ENCODE measurements around the gene ARHGAP24. TPM values are rescaled to one million over a fixed set of nuclear protein-coding genes. Genes with fewer than 3 reads are reported as not detected.

The ARHGAP24 gene
- polyA plus RNA-seq, 2 of the 4 experiments (the other 2 are of a cell fraction), result 1.7 to 12.1 TPM

DNA sequence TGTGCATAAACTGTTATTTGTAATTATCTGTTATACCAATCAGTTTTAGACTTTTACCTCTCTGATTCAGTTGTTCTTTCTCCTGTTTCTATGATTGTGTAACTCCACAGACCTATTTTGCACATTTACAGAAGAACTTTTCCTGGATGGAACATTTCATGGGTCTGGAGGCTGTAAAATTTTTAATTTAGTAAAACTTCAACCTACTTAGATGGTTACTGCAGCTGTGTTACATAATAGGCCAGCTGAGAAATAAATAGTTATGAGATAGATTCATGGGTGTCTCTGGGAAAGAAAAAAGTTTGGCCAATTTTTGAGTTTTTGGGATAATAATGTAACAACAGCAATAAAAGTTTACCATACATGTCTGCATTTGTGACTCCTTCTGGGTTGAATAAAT is 253.5 kb downstream of the ARHGAP24 start:
- Histone ChIP-seq H3K4me1 (peaks cover 11% of the 10 kb centered on the region; the same call in 2 of the 3 replicates), H3K27ac (no peak overlapping the region), H3K9me3 (no peaks in the 10 kb centered on the region), H3K4me2 (no peak overlapping the region), H3K4me3 (no peak overlapping the region)
- no peak for FAIRE-seq
- no peak for ATAC-seq
- ChIA-PET CTCF (no interaction called here), POLR2A (no interaction called here)
- TF ChIP-seq SMC3 (IDR thresholded peaks at IDR 0.05), result no peak
- no peak for TF ChIP-seq CBX8 (IDR thresholded peaks at IDR 0.05)
- no peak for TF ChIP-seq FOSB (CRISPR knock-in tag; IDR thresholded peaks at IDR 0.05)
- no peak for TF ChIP-seq ESRRA (IDR thresholded peaks at IDR 0.05; ENCODE audit: borderline replicate concordance, low read length)
- no peak for DNase-seq (ENCODE audit: low read depth in 1 of 2, low spot score in 1 of 2)

DNA sequence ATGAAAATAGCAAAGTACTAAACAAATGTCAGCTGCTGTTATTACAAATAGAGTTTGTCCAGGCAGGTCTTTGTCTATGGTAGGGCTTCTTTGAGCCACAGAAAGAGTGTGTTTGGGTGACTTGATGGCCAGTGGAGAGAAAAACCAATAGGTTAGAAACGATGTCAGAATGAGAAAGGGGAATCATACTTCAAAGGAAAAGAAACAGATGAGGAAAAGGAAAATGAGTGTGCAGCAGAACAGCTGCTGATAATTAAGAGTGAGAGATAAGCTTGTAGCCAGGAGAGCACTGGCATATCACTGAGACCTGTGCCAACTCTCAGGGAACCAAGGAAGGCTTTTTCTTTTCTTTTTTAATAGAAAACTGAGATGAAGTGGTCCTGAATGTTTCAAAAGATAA is 257.2 kb downstream of the ARHGAP24 start:
- 68% methylated on average over 1 of the region's 1 CpG for WGBS (ENCODE audit: missing lambda C conversion rate)
- ChIA-PET CTCF (interaction anchor here (1.2 kb wide), 1 partner anchor 16 kb away, joined by 3 read pairs; no protein-coding TSS in a partner anchor), POLR2A (no interaction called here)
- no peak overlapping the region for H3K27ac ChIP-seq
- peaks cover 9% of the 10 kb centered on the region; the same call in 1 of the 3 replicates for H3K4me1 ChIP-seq
- FAIRE-seq (no peak), ATAC-seq (no peak), DNase-seq (ENCODE audit: low read depth in 1 of 2, low spot score in 1 of 2) (no peak)
- no peak for TF ChIP-seq PHF8 (IDR thresholded peaks at IDR 0.05; ENCODE audit: borderline replicate concordance, low read depth)
- no peak for TF ChIP-seq ZNF302 (CRISPR knock-in tag; IDR thresholded peaks at IDR 0.05)
- TF ChIP-seq RAD21 (conservative IDR thresholded peaks at IDR 0.05 in 1 of 2, IDR thresholded peaks at IDR 0.05 in 1 of 2), result no peak
- no peak for TF ChIP-seq CBX8 (IDR thresholded peaks at IDR 0.05)
- no peak overlapping the region for H3K4me3 ChIP-seq
- no peak overlapping the region for H3K4me2 ChIP-seq
- H3K9me3 ChIP-seq, result no peaks in the 10 kb centered on the region

DNA sequence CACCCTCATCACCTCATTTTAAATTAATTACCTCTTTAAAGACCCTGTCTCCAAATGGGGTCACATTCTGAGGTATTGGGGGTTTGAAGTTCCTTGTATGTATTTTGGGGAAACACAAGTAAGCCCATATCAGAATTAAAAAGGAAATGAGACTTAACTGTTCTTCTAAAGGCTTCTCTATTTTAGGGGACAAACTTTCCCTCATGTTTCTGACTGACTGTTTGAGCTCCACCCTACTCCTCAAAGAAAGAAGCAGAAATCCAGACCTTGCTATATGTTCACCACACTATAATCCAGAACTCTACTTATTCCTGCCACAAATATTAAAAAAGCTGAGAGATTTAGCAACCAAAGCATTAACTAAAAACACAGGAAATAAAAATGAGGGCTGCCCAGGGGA is 258.8 kb downstream of the ARHGAP24 start:
- H3K4me2 ChIP-seq, result no peak overlapping the region
- ChIA-PET POLR2A (no interaction called here), CTCF (no interaction called here)
- H3K4me1 ChIP-seq, result peaks cover 9% of the 10 kb centered on the region; the same call in 1 of the 3 replicates
- FAIRE-seq (no peak), DNase-seq (ENCODE audit: low read depth in 1 of 2, low spot score in 1 of 2) (no peak), ATAC-seq (no peak)
- no peaks in the 10 kb centered on the region for H3K9me3 ChIP-seq
- H3K4me3 ChIP-seq, result no peak overlapping the region
- TF ChIP-seq EP300 (IDR thresholded peaks at IDR 0.05), result no peak
- no peak for TF ChIP-seq EHMT2 (IDR thresholded peaks at IDR 0.05; ENCODE audit: low read depth)
- TF ChIP-seq TP53 (CRISPR knock-in tag; IDR thresholded peaks at IDR 0.05), result no peak
- no peak for TF ChIP-seq HOXB5 (CRISPR knock-in tag; IDR thresholded peaks at IDR 0.05)
- TF ChIP-seq RAD21 (conservative IDR thresholded peaks at IDR 0.05 in 1 of 2, IDR thresholded peaks at IDR 0.05 in 1 of 2), result no peak
- no peak for TF ChIP-seq KDM1A (IDR thresholded peaks at IDR 0.05; ENCODE audit: low read depth)
- TF ChIP-seq FOSL2 (IDR thresholded peaks at IDR 0.05), result no peak
- TF ChIP-seq FOSL2 (CRISPR knock-in tag; IDR thresholded peaks at IDR 0.05), result no peak
- no peak for TF ChIP-seq CHD4 (IDR thresholded peaks at IDR 0.05; ENCODE audit: borderline replicate concordance)
- no peak for TF ChIP-seq JUNB (IDR thresholded peaks at IDR 0.05)
- TF ChIP-seq USF2 (IDR thresholded peaks at IDR 0.05), result no peak
- TF ChIP-seq ZNF302 (CRISPR knock-in tag; IDR thresholded peaks at IDR 0.05), result no peak
- no peak for TF ChIP-seq KDM5A (IDR thresholded peaks at IDR 0.05)
- no peak for TF ChIP-seq CEBPB (IDR thresholded peaks at IDR 0.05)
- no peak for TF ChIP-seq CBX8 (IDR thresholded peaks at IDR 0.05)
- TF ChIP-seq, protein P1, sequence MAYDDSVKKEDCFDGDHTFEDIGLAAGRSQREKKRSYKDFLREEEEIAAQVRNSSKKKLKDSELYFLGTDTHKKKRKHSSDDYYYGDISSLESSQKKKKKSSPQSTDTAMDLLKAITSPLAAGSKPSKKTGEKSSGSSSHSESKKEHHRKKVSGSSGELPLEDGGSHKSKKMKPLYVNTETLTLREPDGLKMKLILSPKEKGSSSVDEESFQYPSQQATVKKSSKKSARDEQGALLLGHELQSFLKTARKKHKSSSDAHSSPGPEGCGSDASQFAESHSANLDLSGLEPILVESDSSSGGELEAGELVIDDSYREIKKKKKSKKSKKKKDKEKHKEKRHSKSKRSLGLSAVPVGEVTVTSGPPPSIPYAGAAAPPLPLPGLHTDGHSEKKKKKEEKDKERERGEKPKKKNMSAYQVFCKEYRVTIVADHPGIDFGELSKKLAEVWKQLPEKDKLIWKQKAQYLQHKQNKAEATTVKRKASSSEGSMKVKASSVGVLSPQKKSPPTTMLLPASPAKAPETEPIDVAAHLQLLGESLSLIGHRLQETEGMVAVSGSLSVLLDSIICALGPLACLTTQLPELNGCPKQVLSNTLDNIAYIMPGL (CRISPR knock-in tag; IDR thresholded peaks at IDR 0.05; ENCODE audit: borderline replicate concordance), result no peak
- TF ChIP-seq HOXA7 (CRISPR knock-in tag; IDR thresholded peaks at IDR 0.05), result no peak
- no peak for TF ChIP-seq MAFK (IDR thresholded peaks at IDR 0.05; ENCODE audit: partially characterized antibody)
- TF ChIP-seq CHD2 (IDR thresholded peaks at IDR 0.05; ENCODE audit: low read length, partially characterized antibody), result no peak
- TF ChIP-seq CBX2 (IDR thresholded peaks at IDR 0.05; ENCODE audit: borderline replicate concordance, low read depth), result no peak
- no peak overlapping the region for H3K27ac ChIP-seq

Data from A549 (cell line).